ENCODE results near the gene PALLD.
"Not testable (repeated sequence)": the region's sequence is repeated elsewhere in the genome, so short reads cannot be mapped to it uniquely, and the experiment has no call there.

Gene PALLD

DNA sequence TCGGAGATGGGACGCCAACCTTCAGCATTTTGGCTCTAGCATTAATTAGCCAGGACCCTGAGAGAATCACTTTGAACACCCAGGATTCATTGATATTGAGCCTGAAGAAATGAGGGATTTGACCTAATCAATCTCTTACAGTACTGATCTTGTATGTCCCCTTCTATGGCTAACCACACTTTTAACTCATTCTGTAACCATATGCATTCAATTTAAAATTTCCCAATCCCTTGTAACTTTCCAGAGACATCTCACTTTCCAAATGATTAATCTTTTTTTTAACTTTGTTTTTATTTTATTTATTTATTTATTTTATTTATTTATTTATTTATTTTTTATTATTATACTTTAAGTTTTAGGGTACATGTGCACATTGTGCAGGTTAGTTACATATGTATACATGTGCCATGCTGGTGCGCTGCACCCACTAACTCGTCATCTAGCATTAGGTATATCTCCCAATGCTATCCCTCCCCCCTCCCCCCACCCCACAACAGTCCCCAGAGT lies 205.8 kb downstream of the PALLD start:
- DNase-seq (ENCODE audit: low read depth, low spot score), result not testable (repeated sequence)

DNA sequence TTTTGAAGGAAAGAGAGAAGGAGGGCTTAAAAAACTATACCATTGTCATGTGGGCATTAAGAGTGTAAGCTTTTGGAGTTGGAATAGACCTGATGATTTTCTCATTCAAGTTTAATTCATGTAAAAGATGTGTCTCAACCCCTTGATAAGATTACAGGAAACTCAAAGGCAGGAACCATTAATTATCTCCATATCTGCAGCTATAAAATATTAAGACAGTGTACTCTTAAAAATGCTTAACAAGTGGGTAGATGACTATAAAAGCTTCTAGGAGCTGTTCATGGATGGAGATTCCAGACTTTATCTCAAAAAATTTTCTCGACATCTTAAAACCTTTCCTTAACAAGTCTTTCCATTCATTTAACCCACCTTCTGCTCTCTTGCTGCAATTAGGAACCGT lies 208.3 kb downstream of the PALLD start:
- DNase-seq (ENCODE audit: low read depth, low spot score), result no peak

DNA sequence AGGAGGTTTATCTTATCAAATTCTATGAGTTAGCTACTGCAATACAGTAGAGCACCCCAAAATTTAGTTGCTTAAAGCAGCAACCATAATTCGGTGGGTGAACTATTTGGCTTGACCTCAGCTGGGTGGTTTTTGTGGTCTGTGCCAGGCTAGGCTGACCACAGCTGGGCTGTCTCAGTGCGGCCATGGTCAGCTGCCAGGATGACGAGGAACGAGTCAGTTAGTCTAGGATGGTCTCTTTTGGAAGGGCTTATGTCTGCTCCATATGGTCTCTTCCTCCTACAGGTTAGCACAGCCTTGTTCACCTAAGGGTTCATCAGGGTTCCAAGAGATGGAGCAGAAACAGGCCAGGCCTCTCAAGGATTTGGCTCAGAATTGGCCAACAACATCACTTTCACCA lies 210.4 kb downstream of the PALLD start:
- DNase-seq (ENCODE audit: low read depth, low spot score), result no peak

DNA sequence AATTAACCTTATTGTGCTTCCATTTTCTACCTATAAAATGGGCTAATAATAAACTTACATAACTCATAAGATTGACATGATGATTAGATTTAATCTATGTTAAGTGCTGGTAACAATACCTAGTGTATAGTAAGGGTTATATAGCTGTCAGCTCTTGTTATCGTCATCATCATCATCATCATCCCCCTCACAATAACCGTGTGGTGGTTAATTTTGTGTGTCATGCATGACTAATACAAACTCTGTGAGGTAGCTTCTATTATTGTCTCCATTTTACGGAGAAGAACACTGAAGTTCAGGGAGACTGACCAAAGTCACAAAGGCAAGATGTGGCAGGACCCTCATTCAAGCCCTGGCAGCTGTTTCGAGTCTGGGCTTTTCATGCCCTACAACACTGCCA lies 211.3 kb downstream of the PALLD start:
- DNase-seq (ENCODE audit: low read depth, low spot score), result no peak

DNA sequence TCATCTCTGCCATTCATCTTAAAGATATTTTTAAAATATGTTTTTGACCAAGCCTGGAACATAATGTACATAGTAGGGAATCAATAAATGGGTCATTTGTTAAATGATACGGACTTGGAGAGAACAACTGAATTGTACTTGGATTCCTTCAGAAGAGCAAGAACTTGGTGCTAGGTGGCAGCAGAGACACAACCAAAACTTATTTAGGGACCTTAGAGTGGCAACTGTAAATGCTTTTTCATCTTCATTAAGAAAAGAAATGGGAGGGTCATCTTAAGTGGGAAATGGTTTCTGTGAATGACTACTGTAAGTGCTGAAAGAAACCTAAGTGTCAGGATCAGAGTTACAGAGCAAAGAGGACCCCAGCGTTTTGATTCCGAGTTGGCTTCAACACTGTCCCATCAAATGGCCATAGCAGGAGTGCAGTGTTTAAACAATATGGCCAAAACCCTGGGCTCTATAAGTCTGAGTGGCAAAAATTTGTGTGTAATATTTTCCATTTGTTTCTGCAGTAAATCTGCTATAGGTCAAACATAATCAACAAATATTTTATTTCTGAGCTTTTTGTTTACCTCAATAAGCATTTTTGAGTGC lies 213.6 kb downstream of the PALLD start:
- no peak for DNase-seq (ENCODE audit: low read depth, low spot score)

DNA sequence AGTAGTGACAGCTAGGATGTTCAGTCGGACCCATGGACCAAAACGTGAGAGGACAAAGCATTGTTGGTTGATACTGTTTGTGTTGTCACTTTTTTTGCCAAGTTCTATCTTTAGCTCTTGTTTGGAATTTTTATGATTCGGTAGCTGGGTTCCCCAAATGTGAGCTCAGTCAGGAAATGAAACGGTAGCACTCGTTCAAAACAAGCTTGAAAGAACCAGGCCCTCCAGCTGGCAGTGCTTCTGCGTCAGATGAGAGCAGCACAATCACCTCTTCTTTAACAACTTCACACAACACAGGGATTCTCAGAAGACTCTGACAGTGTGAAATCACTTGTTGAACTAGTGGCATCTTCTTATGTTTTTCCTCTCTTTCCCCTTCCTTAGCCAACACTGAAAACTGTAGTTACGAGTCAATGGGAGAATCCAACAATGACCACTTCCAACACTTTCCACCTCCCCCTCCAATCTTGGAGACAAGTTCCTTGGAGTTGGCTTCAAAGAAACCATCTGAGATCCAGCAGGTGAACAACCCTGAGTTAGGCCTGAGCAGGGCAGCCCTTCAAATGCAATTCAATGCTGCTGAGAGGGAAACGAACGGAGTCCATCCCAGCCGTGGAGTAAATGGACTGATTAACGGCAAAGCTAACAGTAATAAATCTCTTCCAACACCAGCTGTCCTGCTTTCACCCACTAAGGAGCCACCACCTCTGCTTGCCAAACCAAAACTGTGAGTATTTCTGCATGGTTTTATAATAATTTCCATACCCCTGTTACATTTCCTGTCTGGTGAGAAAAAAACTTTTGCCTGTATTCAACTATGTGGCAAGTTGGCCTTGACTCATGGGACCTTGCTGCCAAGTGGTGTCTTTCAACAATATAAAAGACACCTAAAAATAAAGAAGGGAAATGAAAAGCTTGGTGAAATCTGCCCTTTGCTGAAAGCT lies 214.6 kb downstream of the PALLD start:
- DNase-seq (ENCODE audit: low read depth, low spot score), result no peak

DNA sequence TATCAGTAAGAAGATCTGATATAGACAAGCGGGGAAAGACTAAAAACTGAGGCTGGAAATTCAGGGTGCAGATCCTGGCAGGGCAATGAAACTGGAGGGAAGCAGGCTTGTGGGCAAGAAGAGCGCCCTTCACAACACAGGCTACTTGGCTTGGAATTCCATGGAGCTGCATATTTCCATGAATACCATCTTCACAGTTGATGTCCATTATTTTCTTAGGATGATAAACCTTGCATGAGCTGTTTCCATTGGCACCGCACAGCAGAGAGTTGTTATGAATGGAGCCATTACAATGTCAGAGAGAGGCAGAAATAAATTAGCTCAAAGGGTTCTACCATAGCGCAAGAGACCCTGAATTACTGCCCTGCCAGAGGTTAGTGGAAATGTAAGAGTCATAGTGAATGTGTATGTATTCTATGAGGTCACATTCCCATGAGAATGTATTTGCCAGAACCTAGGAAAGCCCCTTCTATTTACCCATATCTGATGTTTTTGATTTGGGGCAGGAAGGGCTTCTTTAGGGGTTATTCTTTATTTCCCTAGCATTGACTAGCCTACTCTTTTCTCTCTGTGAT lies 215.6 kb downstream of the PALLD start:
- no peak for DNase-seq (ENCODE audit: low read depth, low spot score)

DNA sequence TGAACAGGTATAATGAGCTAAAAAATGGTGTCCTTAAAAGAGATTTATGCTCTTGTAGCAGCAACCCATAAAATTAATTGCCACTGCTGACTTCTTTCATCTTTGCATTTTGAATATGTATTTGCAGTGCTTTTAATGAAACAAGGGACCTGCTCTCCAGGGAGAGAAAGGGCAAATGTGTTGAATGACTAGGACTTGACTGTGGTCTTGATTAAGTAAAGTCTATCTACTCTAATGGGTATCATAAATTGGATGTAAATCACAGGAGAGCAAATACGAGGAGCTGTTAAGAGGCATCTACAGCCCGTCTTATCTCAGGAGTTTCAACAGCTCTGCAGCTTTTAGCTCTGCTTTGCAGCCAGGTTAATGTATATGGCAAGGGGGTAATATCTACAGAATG lies 216.4 kb downstream of the PALLD start:
- no peak for DNase-seq (ENCODE audit: low read depth, low spot score)

DNA sequence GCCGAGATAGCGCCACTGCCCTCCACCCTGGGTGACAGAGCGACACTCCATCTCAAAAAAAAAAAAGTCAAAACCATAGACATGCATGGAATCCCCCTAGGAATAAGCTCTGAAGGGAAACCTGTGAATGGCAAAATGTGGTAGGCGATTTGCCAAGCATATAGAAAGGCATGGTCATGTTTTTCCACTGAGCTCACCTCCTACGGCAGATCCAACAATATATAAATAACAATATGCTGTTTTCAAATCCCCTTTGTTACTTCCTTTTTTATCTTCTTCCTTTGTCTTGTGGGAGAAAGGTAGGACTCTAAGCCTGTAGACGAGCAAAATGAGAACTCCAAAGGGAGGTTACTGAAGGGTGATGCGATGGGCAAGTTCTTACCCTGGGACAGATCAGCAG lies 219.0 kb downstream of the PALLD start:
- DNase-seq (ENCODE audit: low read depth, low spot score), result no peak

DNA sequence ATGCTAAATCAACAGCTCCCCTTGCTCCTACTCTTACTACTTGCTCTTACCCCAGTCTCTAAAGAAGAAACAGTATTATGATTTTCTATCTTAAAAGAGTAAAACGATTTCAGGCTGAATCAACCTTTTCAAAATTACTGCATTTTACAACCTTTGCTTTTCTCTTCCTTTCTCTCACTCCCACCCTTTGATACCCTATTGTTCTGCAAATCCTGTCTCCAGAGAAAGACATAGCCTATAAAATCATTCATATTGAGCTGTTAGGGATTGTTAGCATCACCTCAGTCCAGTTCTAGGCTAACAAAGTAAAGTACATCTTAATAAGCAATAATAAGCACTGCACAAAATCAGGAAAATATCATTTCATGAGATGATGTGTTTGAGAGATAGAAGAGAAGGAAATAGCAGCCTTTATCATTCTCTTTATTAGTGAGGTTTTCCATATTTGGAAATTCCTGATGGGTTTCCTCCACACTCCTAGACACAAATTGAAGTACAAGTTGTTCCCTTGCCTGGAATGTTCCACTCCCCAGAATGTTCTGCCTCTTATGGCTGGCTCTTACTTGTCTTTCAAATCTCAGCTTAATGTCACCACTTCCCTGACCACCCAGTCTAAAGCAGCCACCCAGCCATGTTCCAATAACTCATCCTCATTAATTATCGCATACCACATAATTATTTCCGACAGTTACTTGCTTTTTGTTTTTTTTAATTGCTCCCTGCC lies 219.7 kb downstream of the PALLD start:
- no peak for DNase-seq (ENCODE audit: low read depth, low spot score)

DNA sequence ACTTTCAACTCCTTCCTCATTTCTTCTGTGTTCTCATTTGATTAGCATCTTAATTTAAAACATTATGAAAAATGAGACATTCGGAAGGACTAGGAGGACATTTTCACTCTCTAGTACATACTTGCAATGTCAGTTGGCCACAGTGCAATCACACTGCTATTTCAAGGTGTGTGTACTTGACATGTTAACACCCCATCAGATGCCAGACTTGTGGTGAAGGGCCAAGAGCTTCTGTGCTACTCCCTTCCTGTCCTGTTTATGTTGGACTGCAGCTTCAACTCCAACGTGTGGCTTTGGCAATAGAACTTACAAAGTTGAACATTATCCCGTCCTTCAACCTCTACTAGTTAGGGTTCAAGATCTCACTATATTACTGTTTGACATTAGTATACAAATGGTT lies 221.0 kb downstream of the PALLD start:
- DNase-seq (ENCODE audit: low read depth, low spot score), result no peak

DNA sequence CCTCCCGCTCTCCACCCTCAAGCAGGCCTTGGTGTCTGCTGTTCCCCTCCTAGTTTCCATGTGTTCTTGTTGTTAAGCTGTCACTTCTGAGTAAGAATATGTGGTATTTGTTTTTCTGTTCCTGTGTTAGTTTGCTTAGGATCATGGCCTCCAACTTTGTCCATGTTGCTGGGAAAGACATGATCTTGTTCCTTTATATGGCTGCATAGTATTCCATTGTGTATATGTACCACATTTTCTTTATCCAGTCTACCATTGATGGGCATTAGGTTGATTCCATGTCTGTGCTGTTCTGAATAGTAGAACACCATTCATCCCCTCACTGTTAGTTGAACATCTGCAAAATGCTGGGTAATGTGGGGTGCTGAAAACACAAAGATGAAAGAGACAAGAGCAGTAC lies 222.9 kb downstream of the PALLD start:
- no peak for DNase-seq (ENCODE audit: low read depth, low spot score)

DNA sequence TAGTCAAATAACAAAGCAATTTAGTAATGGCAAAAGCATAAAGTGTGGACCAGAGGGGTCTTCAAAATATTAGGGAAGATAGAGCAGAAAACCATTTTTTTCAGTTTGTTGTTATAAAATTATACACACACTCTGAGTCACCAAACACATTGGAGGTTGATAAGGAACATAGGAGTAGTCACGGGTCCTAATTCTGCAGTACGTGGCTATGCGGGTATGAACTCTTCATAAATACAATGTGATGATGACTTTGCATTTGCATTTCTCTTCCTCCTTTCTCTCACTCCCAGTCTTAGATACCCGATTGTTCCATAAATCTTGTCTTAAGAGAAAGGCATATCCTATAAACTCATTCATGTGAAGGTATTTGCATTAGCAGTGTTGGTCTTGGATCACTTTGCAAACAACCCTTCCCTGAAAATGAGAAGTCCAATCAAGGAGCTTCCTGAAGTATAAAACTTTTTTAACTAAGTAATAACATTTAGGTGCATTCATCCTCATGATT lies 223.6 kb downstream of the PALLD start:
- DNase-seq (ENCODE audit: low read depth, low spot score), result no peak

DNA sequence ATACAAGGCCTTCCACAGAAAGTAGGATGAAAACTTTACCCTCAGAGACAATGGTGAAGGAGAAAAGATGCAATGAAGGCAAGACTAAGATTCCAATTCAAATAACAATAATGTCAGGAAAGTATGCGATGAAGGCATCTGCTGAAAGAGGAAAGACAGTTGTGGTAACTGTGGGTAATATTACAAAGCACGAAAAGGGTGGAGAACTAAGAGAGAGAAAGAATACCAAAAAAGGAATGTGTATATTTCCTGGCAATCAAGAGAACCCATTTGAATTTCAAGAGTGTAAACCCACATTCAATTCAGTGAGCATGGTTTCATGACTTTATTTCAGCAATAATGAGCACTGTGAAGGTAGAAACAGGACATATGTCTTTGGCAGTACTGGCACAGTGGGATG lies 225.5 kb downstream of the PALLD start:
- no peak for DNase-seq (ENCODE audit: low read depth, low spot score)

DNA sequence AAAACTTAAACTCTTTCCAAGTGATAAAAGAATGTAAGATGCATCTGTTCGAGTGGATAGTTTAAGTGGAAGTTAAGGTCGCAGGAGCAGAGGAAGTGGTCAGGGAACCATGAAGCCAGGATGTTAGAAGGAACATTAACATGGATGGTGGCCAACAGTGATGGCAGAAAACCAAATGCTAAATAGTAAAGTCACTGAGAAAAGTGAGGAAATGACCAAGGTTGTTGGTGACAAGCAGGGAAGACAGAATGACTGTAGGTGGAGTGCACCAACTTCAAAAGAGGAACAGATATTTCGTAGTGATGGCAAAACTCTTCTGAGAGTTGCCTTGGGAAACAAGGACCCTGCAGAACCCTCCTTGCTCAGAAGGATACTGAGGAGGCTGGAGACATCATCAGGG lies 226.2 kb downstream of the PALLD start:
- DNase-seq (ENCODE audit: low read depth, low spot score), result no peak

DNA sequence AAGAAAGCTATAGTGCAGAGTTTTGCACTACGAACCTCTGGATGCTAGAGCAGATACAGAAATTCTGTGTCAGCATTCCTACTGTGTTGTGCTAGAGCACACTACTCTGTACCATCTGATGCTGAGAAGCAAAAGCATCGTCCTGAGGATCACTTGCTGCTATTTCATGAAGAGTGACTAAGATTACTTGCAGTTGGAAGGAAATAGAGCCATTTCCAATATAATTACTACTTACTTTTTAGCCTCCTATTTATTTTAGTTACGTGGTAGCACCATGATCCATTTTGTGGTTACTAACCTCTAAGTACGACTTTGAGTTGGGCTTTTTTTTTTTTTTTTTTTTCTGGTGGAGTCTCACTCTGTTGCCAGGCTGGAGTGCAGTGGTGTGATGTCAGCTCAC lies 226.7 kb downstream of the PALLD start:
- no peak for DNase-seq (ENCODE audit: low read depth, low spot score)

DNA sequence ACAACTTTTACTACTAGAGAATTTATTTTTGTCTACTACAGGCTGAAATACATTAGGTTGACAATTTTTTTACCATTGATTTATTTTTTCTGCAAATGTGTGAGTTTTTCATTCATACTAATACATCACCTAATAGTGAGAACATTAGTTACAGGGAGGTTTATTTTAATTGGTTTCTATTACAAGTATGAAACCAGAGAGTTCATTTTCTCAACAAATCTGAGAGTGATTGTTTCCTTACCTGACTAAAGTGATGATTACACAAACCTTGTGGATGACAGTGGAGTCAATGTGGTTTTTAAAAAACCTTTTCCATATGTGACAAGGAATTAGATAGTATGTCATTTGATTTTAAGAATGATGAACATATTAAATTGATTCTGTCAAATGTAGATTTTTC lies 227.4 kb downstream of the PALLD start:
- DNase-seq (ENCODE audit: low read depth, low spot score), result no peak

DNA sequence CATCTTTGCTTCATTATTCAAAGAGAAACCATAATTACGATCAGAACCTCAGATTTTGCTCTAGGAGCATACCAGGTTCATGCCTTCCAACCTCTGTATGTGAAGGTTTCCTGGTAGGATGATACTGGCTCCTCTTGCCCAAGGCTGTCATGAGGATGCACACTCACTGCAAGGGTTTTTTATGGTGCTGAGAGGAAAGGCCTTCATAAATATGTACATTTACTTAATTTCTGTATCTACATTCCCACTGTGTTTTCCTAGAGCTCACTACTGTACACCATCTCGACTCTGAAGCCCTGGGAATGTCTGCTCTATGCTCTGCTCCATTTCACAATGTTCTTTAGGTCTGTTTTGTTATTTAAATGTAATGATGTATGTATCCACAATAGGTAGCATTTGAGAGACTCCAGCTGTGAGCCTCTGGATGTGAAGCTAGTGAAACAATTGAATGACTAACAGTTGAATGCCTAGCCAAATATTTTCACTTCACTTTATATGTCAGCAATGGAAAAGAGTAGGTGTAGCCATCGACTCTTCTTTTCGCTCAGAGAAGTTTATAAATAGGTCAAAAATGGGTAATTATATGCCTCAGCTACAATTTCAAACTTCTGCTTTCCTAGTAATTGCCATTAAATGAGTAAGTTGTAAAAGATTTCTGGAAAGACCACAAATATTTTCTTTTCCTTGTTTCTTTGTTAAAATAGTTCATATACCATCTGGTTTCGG lies 228.0 kb downstream of the PALLD start:
- DNase-seq (ENCODE audit: low read depth, low spot score), result no peak

DNA sequence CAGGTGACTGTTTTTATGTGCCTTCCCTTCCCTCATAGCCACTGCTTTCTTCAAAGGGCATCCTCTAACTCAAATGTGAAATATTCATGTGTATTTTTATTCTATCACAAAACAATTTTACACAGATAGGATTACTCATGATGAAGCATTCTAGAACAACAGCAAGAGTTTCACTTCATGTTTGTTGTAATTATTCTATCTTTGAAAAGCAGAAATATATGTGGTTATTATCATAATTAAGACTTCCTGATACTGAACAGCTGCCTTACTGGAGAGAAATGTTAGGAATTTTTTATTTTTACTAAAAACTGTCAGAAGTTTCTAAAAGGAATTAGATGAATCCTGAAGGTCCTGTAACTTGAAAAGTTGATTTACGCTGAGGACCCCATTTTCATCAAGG lies 229.1 kb downstream of the PALLD start:
- no peak for DNase-seq (ENCODE audit: low read depth, low spot score)

DNA sequence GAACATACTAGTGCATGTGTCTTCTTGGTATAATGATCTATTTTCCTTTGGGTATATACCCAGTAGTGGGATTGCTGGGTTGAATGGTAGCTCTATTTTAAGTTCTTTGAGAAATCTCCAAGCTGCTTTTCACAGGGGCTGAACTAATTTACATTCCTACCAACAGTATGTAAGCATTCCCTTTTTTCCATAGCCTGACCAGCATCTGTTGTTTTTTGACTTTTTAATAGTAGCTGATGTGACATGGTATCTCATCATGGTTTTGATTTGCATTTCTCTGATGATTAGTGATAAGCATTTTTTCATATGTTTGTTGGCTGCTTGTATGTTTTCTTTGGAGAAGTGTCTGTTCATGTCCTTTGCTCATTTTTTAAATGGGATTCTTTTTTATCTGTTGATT lies 230.3 kb downstream of the PALLD start:
- not testable (repeated sequence) for DNase-seq (ENCODE audit: low read depth, low spot score)

DNA sequence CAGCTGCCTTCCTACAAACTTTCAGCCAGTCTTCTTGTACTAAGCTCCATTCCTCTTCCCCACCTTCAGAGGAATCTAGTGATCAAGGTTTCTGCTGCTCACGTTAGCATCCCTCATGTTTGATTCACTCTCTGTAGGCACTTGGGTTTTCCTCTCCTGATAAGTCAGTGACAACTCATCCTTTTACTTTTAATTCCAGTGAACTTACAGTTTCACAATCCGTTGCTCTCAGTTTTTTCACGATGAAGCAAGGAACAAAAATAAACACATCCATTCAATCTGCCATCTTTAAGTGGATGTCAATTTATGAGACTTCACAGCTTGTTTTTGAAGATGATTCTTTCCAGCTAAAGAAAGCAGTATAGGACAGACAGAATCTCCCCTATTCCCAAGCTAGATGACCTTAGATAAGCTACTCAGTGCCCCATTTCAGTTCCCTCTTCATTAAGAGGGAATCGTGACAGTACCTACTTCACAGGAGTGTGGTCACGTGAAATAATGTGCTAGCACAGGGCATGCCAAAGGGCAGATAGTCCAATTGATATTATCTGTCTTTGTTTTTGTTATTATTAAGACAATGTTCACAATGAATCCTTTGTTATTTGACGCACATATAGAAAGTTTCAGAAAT lies 234.3 kb downstream of the PALLD start:
- no peak for DNase-seq (ENCODE audit: low read depth, low spot score)

All from activated naive CD8-positive, alpha-beta T cell treated with anti-CD3 and anti-CD28 coated beads, Interleukin-2, amount 50 U/mL, for 16 hours (primary cell).